GM12873 (cell line): Measurements from ENCODE around the gene CACNA2D2.

Experiments used
- CTCF ChIP-seq: IDR thresholded peaks from 2 replicates; pipeline ENCODE4 v1.5.1; 2012; ENCODE audit warnings: low read depth, mild to moderate bottlenecking, moderate library complexity, low read length, control low read depth; ENCODE audit not compliant: insufficient read depth; ENCODE audit errors: missing control alignments

CACNA2D2 gene

GRCh38 chr3:50481992-50482391, 21.4 kb downstream of the CACNA2D2 start:
- no peak for TF ChIP-seq CTCF

GRCh38 chr3:50480471-50480870, 23.0 kb downstream of the CACNA2D2 start:
- no peak for TF ChIP-seq CTCF

GRCh38 chr3:50479523-50479922, 23.9 kb downstream of the CACNA2D2 start:
- TF ChIP-seq CTCF: no peak

GRCh38 chr3:50478671-50479260, 24.7 kb downstream of the CACNA2D2 start:
- no peak for TF ChIP-seq CTCF

GRCh38 chr3:50478051-50478450, 25.4 kb downstream of the CACNA2D2 start:
- TF ChIP-seq CTCF: no peak

GRCh38 chr3:50475348-50475747, 28.1 kb downstream of the CACNA2D2 start:
- TF ChIP-seq CTCF: no peak

- TF ChIP-seq CTCF: no peak
Observed at GRCh38 chr3:50474717-50475116, 28.7 kb downstream of the CACNA2D2 start.
